Measurements from ENCODE around the gene MSI2. TPM values are rescaled to one million over a fixed set of nuclear protein-coding genes. Genes with fewer than 3 reads are reported as not detected.

The MSI2 gene
- total and polyA plus RNA-seq, 2 donors (not counting 1 experiment from before 2014, with no cell fraction given): 16.1 to 196 TPM

- Histone ChIP-seq H3K36me3 (replicated peaks in 1 of 2; ENCODE audit: control extremely low read depth in 1 of 2, control insufficient read depth in 1 of 2, extremely low read depth in 1 of 2, insufficient read depth in 2 of 2, low read length in 1 of 2) (peaks cover 3 to 4% of the 10 kb centered on the region in 2 experiments), H3K4me2 (replicated peaks; ENCODE audit: low read depth, low read length, poor library complexity, severe bottlenecking) (no peak overlapping the region), H4K20me1 (ENCODE audit: control insufficient read depth, insufficient read depth, low read length, poor library complexity, severe bottlenecking) (peaks cover 19% of the 10 kb centered on the region), H3K27ac (ENCODE audit: low read length in 2 of 2) (no peak overlapping the region), H2AFZ (ENCODE audit: insufficient read depth, low read depth, low read length, poor library complexity, severe bottlenecking) (no peak overlapping the region), H3K4me1 (ENCODE audit: control insufficient read depth in 2 of 2, insufficient read depth in 2 of 2, low read length in 2 of 2) (peaks cover 4 to 5% of the 10 kb centered on the region in 2 donors), H3K27me3 (replicated peaks in 1 of 4; ENCODE audit: control extremely low read depth in 1 of 4, control insufficient read depth in 3 of 4, insufficient read depth in 4 of 4, low read length in 3 of 4) (no peaks in the 10 kb centered on the region), H3K79me2 (ENCODE audit: control insufficient read depth, insufficient read depth, low read length) (peaks cover 82% of the 10 kb centered on the region), H3K9me3 (ENCODE audit: control extremely low read depth in 1 of 3, control insufficient read depth in 2 of 3, insufficient read depth in 1 of 3, low read length in 2 of 3) (peaks cover 0 to 11% (median 3%) of the 10 kb centered on the region in 3 donors), H3K9ac (ENCODE audit: low read length) (no peak overlapping the region), H3K4me3 (ENCODE audit: control extremely low read depth in 1 of 5, extremely low read depth in 1 of 5, insufficient read depth in 1 of 5, low read depth in 2 of 5, low read length in 4 of 5) (no peak overlapping the region)
- no CpG with 5 or more reads among the region's 13 CpGs for WGBS (ENCODE audit: insufficient coverage)
- intact Hi-C loops (cut with micrococcal nuclease): no loop called here
- Mint-ChIP-seq H3K4me1 (peaks cover 22% of the 10 kb centered on the region), H3K4me3 (peak overlapping the region; percentile 13), H3K9me3 (ENCODE audit: insufficient read depth) (peaks cover 6% of the 10 kb centered on the region), H3K27me3 (no peaks in the 10 kb centered on the region), H3K27ac (peak overlapping the region; percentile 7)
- TF ChIP-seq CTCF (IDR thresholded peaks at IDR 0.05) (no peak), EZH2 (IDR thresholded peaks at IDR 0.05; ENCODE audit: borderline replicate concordance, insufficient read depth, low read depth, low read length, poor library complexity, severe bottlenecking) (no peak)
- ATAC-seq (ENCODE audit: low read depth) (no peak), DNase-seq (no peak)
- ChIA-PET POLR2A (no interaction called here), CTCF (no interaction called here)
Observed at GRCh38 chr17:57379237-57379894, 123.0 kb downstream of the MSI2 start.

GRCh38 chr17:57379895-57380434 is 123.6 kb downstream of the MSI2 start:
- no peak overlapping the region for H2AFZ ChIP-seq (ENCODE audit: insufficient read depth, low read depth, low read length, poor library complexity, severe bottlenecking)
- POLR2A ChIA-PET: no interaction called here
- peaks cover 27% of the 10 kb centered on the region for H3K4me1 Mint-ChIP-seq
- no peak for TF ChIP-seq EZH2 (IDR thresholded peaks at IDR 0.05; ENCODE audit: borderline replicate concordance, insufficient read depth, low read depth, low read length, poor library complexity, severe bottlenecking)
- TF ChIP-seq CTCF (IDR thresholded peaks at IDR 0.05): no peak
- no peak overlapping the region for H3K9ac ChIP-seq (ENCODE audit: low read length)
- CTCF ChIA-PET: no interaction called here
- ATAC-seq (ENCODE audit: low read depth) (no peak), DNase-seq (no peak)
- no peak overlapping the region for H3K4me3 ChIP-seq (ENCODE audit: control extremely low read depth in 1 of 5, extremely low read depth in 1 of 5, insufficient read depth in 1 of 5, low read depth in 2 of 5, low read length in 4 of 5)
- H3K27me3 ChIP-seq (replicated peaks in 1 of 4; ENCODE audit: control extremely low read depth in 1 of 4, control insufficient read depth in 3 of 4, insufficient read depth in 4 of 4, low read length in 3 of 4): no peaks in the 10 kb centered on the region
- H3K4me3 Mint-ChIP-seq: no peak overlapping the region
- H3K9me3 ChIP-seq (ENCODE audit: control extremely low read depth in 1 of 3, control insufficient read depth in 2 of 3, insufficient read depth in 1 of 3, low read length in 2 of 3): peaks cover 0 to 13% (median 3%) of the 10 kb centered on the region in 3 donors
- WGBS (ENCODE audit: insufficient coverage): 83% methylated on average over 12 of the region's 12 CpGs
- H3K27ac Mint-ChIP-seq: no peak overlapping the region
- peaks cover 3 to 4% of the 10 kb centered on the region in 2 experiments for H3K36me3 ChIP-seq (replicated peaks in 1 of 2; ENCODE audit: control extremely low read depth in 1 of 2, control insufficient read depth in 1 of 2, extremely low read depth in 1 of 2, insufficient read depth in 2 of 2, low read length in 1 of 2)
- no peak overlapping the region for H3K4me2 ChIP-seq (replicated peaks; ENCODE audit: low read depth, low read length, poor library complexity, severe bottlenecking)
- intact Hi-C loops (cut with micrococcal nuclease): no loop called here
- H3K9me3 Mint-ChIP-seq (ENCODE audit: insufficient read depth): peaks cover 6% of the 10 kb centered on the region
- peaks cover 78% of the 10 kb centered on the region for H3K79me2 ChIP-seq (ENCODE audit: control insufficient read depth, insufficient read depth, low read length)
- peaks cover 19% of the 10 kb centered on the region for H4K20me1 ChIP-seq (ENCODE audit: control insufficient read depth, insufficient read depth, low read length, poor library complexity, severe bottlenecking)
- H3K27ac ChIP-seq (ENCODE audit: low read length in 2 of 2): no peak overlapping the region
- peaks cover 4 to 5% of the 10 kb centered on the region in 2 donors for H3K4me1 ChIP-seq (ENCODE audit: control insufficient read depth in 2 of 2, insufficient read depth in 2 of 2, low read length in 2 of 2)
- H3K27me3 Mint-ChIP-seq: no peaks in the 10 kb centered on the region

All from B cell (primary cell).